ENCODE results near the gene PTPRT.

Gene PTPRT

DNA sequence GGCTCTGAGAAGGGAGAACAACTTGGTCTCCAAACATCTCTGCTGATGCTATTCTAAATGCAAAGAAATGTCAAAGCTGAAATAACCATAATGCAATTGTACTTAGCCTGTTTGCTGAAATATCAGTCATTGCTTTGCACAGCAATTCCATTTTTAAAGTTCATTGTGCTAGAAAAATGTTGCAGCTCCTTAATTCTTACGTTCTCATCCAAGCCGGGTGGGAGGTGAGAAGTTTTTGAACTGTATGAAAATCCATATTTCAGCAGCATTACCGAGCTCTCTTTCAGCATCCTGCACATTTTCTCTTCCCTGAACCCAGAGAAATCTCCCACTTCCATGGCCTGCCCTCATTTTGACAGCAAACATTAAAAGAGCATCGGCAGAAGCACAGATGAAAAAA is 630.0 kb downstream of the PTPRT start:
- WGBS, result 66% methylated on average over 4 of the region's 4 CpGs
- no peaks in the 10 kb centered on the region for H3K9me3 ChIP-seq (ENCODE audit: control insufficient read depth, low read length)

GRCh38 chr20:42556575-42556974 is 633.1 kb downstream of the PTPRT start:
- no peaks in the 10 kb centered on the region for H3K9me3 ChIP-seq (ENCODE audit: control insufficient read depth, low read length)
- no peak overlapping the region for H2BK120ac ChIP-seq (ENCODE audit: low read depth, low read length)
- no peak for DNase-seq
- no peak overlapping the region for H2AK5ac ChIP-seq (ENCODE audit: low read length, severe bottlenecking)
- no peak overlapping the region for H4K8ac ChIP-seq (ENCODE audit: low read length)
- no peak overlapping the region for H2AFZ ChIP-seq (ENCODE audit: low read depth, low read length)
- no peaks in the 10 kb centered on the region for H3K79me1 ChIP-seq (replicated peaks; ENCODE audit: low read length, poor library complexity, severe bottlenecking)
- no peak overlapping the region for H3K9ac ChIP-seq (ENCODE audit: low read length)
- no peak overlapping the region for H3K4me3 ChIP-seq (ENCODE audit: insufficient read depth in 1 of 2, low read depth in 1 of 2, low read length in 2 of 2)
- H2BK12ac ChIP-seq (ENCODE audit: low read length in 2 of 2), result no peak overlapping the region
- H3K27ac ChIP-seq (ENCODE audit: low read length, poor library complexity, severe bottlenecking), result no peak overlapping the region
- H3K4me2 ChIP-seq (ENCODE audit: low read length, poor library complexity, severe bottlenecking), result no peak overlapping the region
- H3K18ac ChIP-seq (ENCODE audit: low read depth in 1 of 2, low read length in 2 of 2), result no peak overlapping the region
- no peaks in the 10 kb centered on the region for H3K27me3 ChIP-seq (ENCODE audit: control insufficient read depth in 1 of 2, insufficient read depth in 1 of 2, low read length in 2 of 2)
- H3K23ac ChIP-seq (ENCODE audit: low read length in 2 of 2), result no peak overlapping the region
- H3K36me3 ChIP-seq (ENCODE audit: control insufficient read depth in 1 of 2, insufficient read depth in 2 of 2, low read depth in 1 of 2, low read length in 2 of 2), result no peaks in the 10 kb centered on the region
- H4K91ac ChIP-seq (ENCODE audit: low read length), result no peak overlapping the region
- H3K4me1 ChIP-seq (ENCODE audit: control insufficient read depth, insufficient read depth, low read depth, low read length), result no peaks in the 10 kb centered on the region
- no peak overlapping the region for H3K14ac ChIP-seq (ENCODE audit: low read length in 2 of 2)
- H2BK5ac ChIP-seq (ENCODE audit: low read depth, low read length, poor library complexity, severe bottlenecking), result no peak overlapping the region
- 75% methylated on average over 2 of the region's 2 CpGs for WGBS
- H2BK15ac ChIP-seq (ENCODE audit: low read depth, poor library complexity, severe bottlenecking), result no peak overlapping the region
- H3K4ac ChIP-seq (ENCODE audit: low read depth in 1 of 2, low read length in 2 of 2), result no peak overlapping the region

More for the DNA sequence above, 630.0 kb downstream of the PTPRT start:
- no peak for DNase-seq
- Histone ChIP-seq H3K18ac (ENCODE audit: low read depth in 1 of 2, low read length in 2 of 2) (no peak overlapping the region), H3K23ac (ENCODE audit: low read length in 2 of 2) (no peak overlapping the region), H3K27me3 (ENCODE audit: control insufficient read depth in 1 of 2, insufficient read depth in 1 of 2, low read length in 2 of 2) (no peaks in the 10 kb centered on the region), H3K4me2 (ENCODE audit: low read length, poor library complexity, severe bottlenecking) (no peak overlapping the region), H3K36me3 (ENCODE audit: control insufficient read depth in 1 of 2, insufficient read depth in 2 of 2, low read depth in 1 of 2, low read length in 2 of 2) (no peaks in the 10 kb centered on the region), H2AFZ (ENCODE audit: low read depth, low read length) (no peak overlapping the region), H2BK15ac (ENCODE audit: low read depth, poor library complexity, severe bottlenecking) (no peak overlapping the region), H2AK5ac (ENCODE audit: low read length, severe bottlenecking) (no peak overlapping the region), H4K8ac (ENCODE audit: low read length) (no peak overlapping the region), H2BK12ac (ENCODE audit: low read length in 2 of 2) (no peak overlapping the region), H2BK120ac (ENCODE audit: low read depth, low read length) (no peak overlapping the region), H2BK5ac (ENCODE audit: low read depth, low read length, poor library complexity, severe bottlenecking) (no peak overlapping the region), H3K79me1 (replicated peaks; ENCODE audit: low read length, poor library complexity, severe bottlenecking) (no peaks in the 10 kb centered on the region), H3K4me3 (ENCODE audit: insufficient read depth in 1 of 2, low read depth in 1 of 2, low read length in 2 of 2) (no peak overlapping the region), H3K9ac (ENCODE audit: low read length) (no peak overlapping the region), H3K4me1 (ENCODE audit: control insufficient read depth, insufficient read depth, low read depth, low read length) (no peaks in the 10 kb centered on the region), H4K91ac (ENCODE audit: low read length) (no peak overlapping the region), H3K4ac (ENCODE audit: low read depth in 1 of 2, low read length in 2 of 2) (no peak overlapping the region), H3K27ac (ENCODE audit: low read length, poor library complexity, severe bottlenecking) (no peak overlapping the region), H3K14ac (ENCODE audit: low read length in 2 of 2) (no peak overlapping the region)

DNA sequence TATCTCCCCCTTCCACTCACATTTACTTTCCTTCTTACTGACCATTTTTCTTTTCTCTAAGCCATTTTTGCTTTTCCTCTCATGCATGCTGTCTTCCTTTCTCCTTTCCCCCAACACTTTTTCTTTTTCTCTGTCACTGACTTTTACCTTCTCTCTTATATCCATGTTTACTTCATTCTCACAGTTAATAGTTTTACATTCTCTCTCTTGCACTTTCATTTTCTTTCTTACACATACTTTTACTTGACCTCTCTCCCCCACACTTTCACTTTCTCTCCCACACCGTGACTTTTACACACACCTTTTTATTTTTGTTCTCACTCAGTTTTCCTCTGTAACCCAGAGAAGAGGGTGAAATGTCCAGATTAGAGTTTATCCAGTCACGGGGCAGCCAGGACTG is 636.3 kb downstream of the PTPRT start:
- Histone ChIP-seq H2BK120ac (ENCODE audit: low read depth, low read length) (no peak overlapping the region), H3K14ac (ENCODE audit: low read length in 2 of 2) (no peak overlapping the region), H3K4ac (ENCODE audit: low read depth in 1 of 2, low read length in 2 of 2) (no peak overlapping the region), H3K4me1 (ENCODE audit: control insufficient read depth, insufficient read depth, low read depth, low read length) (no peaks in the 10 kb centered on the region), H2BK5ac (ENCODE audit: low read depth, low read length, poor library complexity, severe bottlenecking) (no peak overlapping the region), H4K8ac (ENCODE audit: low read length) (no peak overlapping the region), H2AK5ac (ENCODE audit: low read length, severe bottlenecking) (no peak overlapping the region), H2AFZ (ENCODE audit: low read depth, low read length) (no peak overlapping the region), H3K9ac (ENCODE audit: low read length) (no peak overlapping the region), H3K27me3 (ENCODE audit: control insufficient read depth in 1 of 2, insufficient read depth in 1 of 2, low read length in 2 of 2) (no peaks in the 10 kb centered on the region), H3K4me2 (ENCODE audit: low read length, poor library complexity, severe bottlenecking) (no peak overlapping the region), H3K79me1 (replicated peaks; ENCODE audit: low read length, poor library complexity, severe bottlenecking) (no peaks in the 10 kb centered on the region), H2BK15ac (ENCODE audit: low read depth, poor library complexity, severe bottlenecking) (no peak overlapping the region), H3K4me3 (ENCODE audit: insufficient read depth in 1 of 2, low read depth in 1 of 2, low read length in 2 of 2) (no peak overlapping the region), H2BK12ac (ENCODE audit: low read length in 2 of 2) (no peak overlapping the region), H3K27ac (ENCODE audit: low read length, poor library complexity, severe bottlenecking) (no peak overlapping the region), H4K91ac (ENCODE audit: low read length) (no peak overlapping the region), H3K36me3 (ENCODE audit: control insufficient read depth in 1 of 2, insufficient read depth in 2 of 2, low read depth in 1 of 2, low read length in 2 of 2) (no peaks in the 10 kb centered on the region), H3K18ac (ENCODE audit: low read depth in 1 of 2, low read length in 2 of 2) (no peak overlapping the region), H3K9me3 (ENCODE audit: control insufficient read depth, low read length) (no peaks in the 10 kb centered on the region), H3K23ac (ENCODE audit: low read length in 2 of 2) (no peak overlapping the region)
- WGBS, result 57% methylated on average over 2 of the region's 2 CpGs
- DNase-seq, result no peak

DNA sequence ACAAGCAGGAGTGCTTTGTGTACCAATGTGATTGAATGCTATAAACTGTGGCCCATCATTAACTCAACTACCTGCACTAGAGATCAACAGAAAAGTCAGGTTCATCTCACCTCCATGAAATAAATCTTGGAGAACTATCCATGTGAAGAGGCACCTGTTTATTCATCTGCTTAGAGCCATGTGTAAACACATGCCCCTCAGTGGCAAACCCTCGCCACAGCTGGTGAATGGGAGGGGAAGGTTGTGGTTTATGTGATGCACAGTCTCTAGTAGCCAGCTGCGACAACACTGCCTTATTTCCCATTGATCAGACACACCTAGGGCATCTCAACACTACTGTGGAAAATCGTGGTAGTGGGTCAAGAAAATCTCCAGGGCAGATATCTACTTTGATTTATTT is 640.2 kb downstream of the PTPRT start:
- Histone ChIP-seq H3K9ac (ENCODE audit: low read length) (no peak overlapping the region), H3K18ac (ENCODE audit: low read depth in 1 of 2, low read length in 2 of 2) (no peak overlapping the region), H3K4me1 (ENCODE audit: control insufficient read depth, insufficient read depth, low read depth, low read length) (no peaks in the 10 kb centered on the region), H2BK5ac (ENCODE audit: low read depth, low read length, poor library complexity, severe bottlenecking) (no peak overlapping the region), H2AK5ac (ENCODE audit: low read length, severe bottlenecking) (no peak overlapping the region), H4K8ac (ENCODE audit: low read length) (no peak overlapping the region), H3K4me3 (ENCODE audit: insufficient read depth in 1 of 2, low read depth in 1 of 2, low read length in 2 of 2) (no peak overlapping the region), H3K27me3 (ENCODE audit: control insufficient read depth in 1 of 2, insufficient read depth in 1 of 2, low read length in 2 of 2) (no peaks in the 10 kb centered on the region), H4K91ac (ENCODE audit: low read length) (no peak overlapping the region), H3K9me3 (ENCODE audit: control insufficient read depth, low read length) (no peaks in the 10 kb centered on the region), H2BK15ac (ENCODE audit: low read depth, poor library complexity, severe bottlenecking) (no peak overlapping the region), H3K14ac (ENCODE audit: low read length in 2 of 2) (no peak overlapping the region), H3K36me3 (ENCODE audit: control insufficient read depth in 1 of 2, insufficient read depth in 2 of 2, low read depth in 1 of 2, low read length in 2 of 2) (no peaks in the 10 kb centered on the region), H3K23ac (ENCODE audit: low read length in 2 of 2) (no peak overlapping the region), H3K4ac (ENCODE audit: low read depth in 1 of 2, low read length in 2 of 2) (no peak overlapping the region), H3K4me2 (ENCODE audit: low read length, poor library complexity, severe bottlenecking) (no peak overlapping the region), H3K79me1 (replicated peaks; ENCODE audit: low read length, poor library complexity, severe bottlenecking) (no peaks in the 10 kb centered on the region), H3K27ac (ENCODE audit: low read length, poor library complexity, severe bottlenecking) (no peak overlapping the region), H2BK12ac (ENCODE audit: low read length in 2 of 2) (no peak overlapping the region), H2BK120ac (ENCODE audit: low read depth, low read length) (no peak overlapping the region), H2AFZ (ENCODE audit: low read depth, low read length) (no peak overlapping the region)
- no peak for DNase-seq
- WGBS, result 70% methylated on average over 1 of the region's 3 CpGs
